ENCODE results near the gene PLD3.

GRCh38 chr19:40396886-40397567, 48.5 kb downstream of the PLD3 start:
- TF ChIP-seq CTCF (IDR thresholded peaks at IDR 0.05): no peak
- TF ChIP-seq POLR2A (IDR thresholded peaks at IDR 0.05): no peak
